ENCODE measurements around the gene USP17L10.
"Not testable (repeated sequence)": the region's sequence is repeated elsewhere in the genome, so short reads cannot be mapped to it uniquely, and the experiment has no call there.

- TF ChIP-seq CTCF (IDR thresholded peaks at IDR 0.05); EZH2 (IDR thresholded peaks at IDR 0.05; ENCODE audit: borderline replicate concordance, insufficient read depth, low read depth, low read length, poor library complexity, severe bottlenecking): not testable (repeated sequence)
These were observed 4.6 kb downstream of the USP17L10 start, which contains the start of gene USP17L11 for GRCh38 chr4:9215105-9215504.

All from B cell (primary cell).